Measurements from ENCODE around the gene CEACAM18. TPM values are rescaled to one million over a fixed set of nuclear protein-coding genes. Genes with fewer than 3 reads are reported as not detected.

The CEACAM18 gene
- polyA plus RNA-seq, 1 of the 3 experiments (the other 2 are of a cell fraction) = not detected

DNA sequence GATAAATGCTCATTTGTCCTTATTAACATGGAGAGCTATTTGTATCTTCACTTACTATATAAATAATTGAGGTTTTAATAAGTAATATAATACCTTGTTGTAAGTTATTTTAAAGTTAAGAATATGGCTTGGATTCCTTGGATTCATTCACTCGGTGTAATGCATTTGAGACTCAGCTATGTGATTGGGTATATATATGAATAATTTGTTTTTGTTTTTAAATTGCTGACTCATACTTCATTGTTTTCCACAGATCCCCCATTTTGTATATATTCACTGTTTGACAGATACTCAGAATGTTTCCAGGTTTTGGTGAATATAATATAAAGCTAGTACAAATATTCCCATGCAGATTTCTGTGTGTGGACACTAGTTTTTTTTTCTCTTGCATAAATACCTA is 6.8 kb upstream of the CEACAM18 start:
- Histone ChIP-seq H3K4me1 (ENCODE audit: control insufficient read depth in 1 of 2, insufficient read depth in 2 of 2, low read depth in 1 of 2, low read length in 1 of 2) (no peaks in the 10 kb centered on the region), H3K9ac (no peak overlapping the region), H3K36me3 (replicated peaks in 1 of 2; ENCODE audit: control insufficient read depth in 1 of 2, insufficient read depth in 2 of 2, low read length in 1 of 2) (no peaks in the 10 kb centered on the region), H3K79me2 (ENCODE audit: insufficient read depth) (no peaks in the 10 kb centered on the region), H3K27ac (ENCODE audit: low read depth in 2 of 2, low read length in 1 of 2) (no peak overlapping the region), H2AFZ (ENCODE audit: low read depth) (no peak overlapping the region), H3K4me2 (no peak overlapping the region), H3K27me3 (ENCODE audit: insufficient read depth) (peaks cover 12% of the 10 kb centered on the region; the same call in 1 of the 2 replicates), H4K20me1 (ENCODE audit: insufficient read depth) (no peaks in the 10 kb centered on the region), H3K9me3 (no peaks in the 10 kb centered on the region), H3K4me3 (ENCODE audit: low read depth in 2 of 2, low read length in 1 of 2) (no peak overlapping the region), H3F3A (replicated peaks; ENCODE audit: insufficient read depth) (no peaks in the 10 kb centered on the region), H3K9me2 (no peaks in the 10 kb centered on the region)
- no peak for DNase-seq
- ChIA-PET POLR2A (no interaction called here), CTCF (interaction anchor here (0.9 to 6.8 kb wide), 9 partner anchors 9 to 306 kb away, joined by 3 to 137 read pairs (median 8); no protein-coding TSS in a partner anchor)
- TF ChIP-seq EZH2phosphoT487 (IDR thresholded peaks at IDR 0.05; ENCODE audit: borderline replicate concordance, low read depth) = no peak
- TF ChIP-seq USF2 (IDR thresholded peaks at IDR 0.05; ENCODE audit: borderline replicate concordance, low read depth, low read length) = no peak
- no peak for TF ChIP-seq RFX5 (IDR thresholded peaks at IDR 0.05; ENCODE audit: low read length)
- no peak for TF ChIP-seq CHD2 (IDR thresholded peaks at IDR 0.05; ENCODE audit: low read length, partially characterized antibody)
- 4% methylated on average over 1 of the region's 1 CpG for WGBS (ENCODE audit: low lambda C conversion rate)

- WGBS (ENCODE audit: low lambda C conversion rate) = 0% methylated on average over 4 of the region's 4 CpGs
- CTCF ChIA-PET = interaction anchor here (0.6 to 6.8 kb wide), 43 partner anchors 8 to 309 kb away, joined by 3 to 137 read pairs (median 5); partner anchors contain the start of genes SIGLEC14 and SIGLEC8
- TF ChIP-seq GATA2 (CRISPR knock-in tag; IDR thresholded peaks at IDR 0.05) (no peak), TEAD4 (IDR thresholded peaks at IDR 0.05; ENCODE audit: borderline replicate concordance, insufficient read depth) (no peak), TCF12 (IDR thresholded peaks at IDR 0.05) (no peak), FOXM1 (IDR thresholded peaks at IDR 0.05; ENCODE audit: low read depth) (no peak), EP300 (IDR thresholded peaks at IDR 0.05; ENCODE audit: borderline replicate concordance in 1 of 2, low read depth in 1 of 2, low read length in 1 of 2) (no peak), REST (IDR thresholded peaks at IDR 0.05; ENCODE audit: low read depth, low read length) (no peak), ELF1 (IDR thresholded peaks at IDR 0.05) (no peak), PBX3 (IDR thresholded peaks at IDR 0.05) (no peak), EZH2phosphoT487 (IDR thresholded peaks at IDR 0.05; ENCODE audit: borderline replicate concordance, low read depth) (no peak), CHD2 (IDR thresholded peaks at IDR 0.05; ENCODE audit: low read length, partially characterized antibody) (no peak), NRF1 (IDR thresholded peaks at IDR 0.05; ENCODE audit: low read depth, low read length) (no peak), IRF3 (IDR thresholded peaks at IDR 0.05; ENCODE audit: low read depth, low read length) (no peak), MXI1 (IDR thresholded peaks at IDR 0.05; ENCODE audit: low read depth, low read length) (no peak), USF2 (IDR thresholded peaks at IDR 0.05; ENCODE audit: borderline replicate concordance, low read depth, low read length) (no peak)
- TF ChIP-seq, protein P1, sequence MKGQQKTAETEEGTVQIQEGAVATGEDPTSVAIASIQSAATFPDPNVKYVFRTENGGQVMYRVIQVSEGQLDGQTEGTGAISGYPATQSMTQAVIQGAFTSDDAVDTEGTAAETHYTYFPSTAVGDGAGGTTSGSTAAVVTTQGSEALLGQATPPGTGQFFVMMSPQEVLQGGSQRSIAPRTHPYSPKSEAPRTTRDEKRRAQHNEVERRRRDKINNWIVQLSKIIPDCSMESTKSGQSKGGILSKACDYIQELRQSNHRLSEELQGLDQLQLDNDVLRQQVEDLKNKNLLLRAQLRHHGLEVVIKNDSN (IDR thresholded peaks at IDR 0.05; ENCODE audit: borderline replicate concordance, low read depth) = no peak
- TF ChIP-seq, protein P2, sequence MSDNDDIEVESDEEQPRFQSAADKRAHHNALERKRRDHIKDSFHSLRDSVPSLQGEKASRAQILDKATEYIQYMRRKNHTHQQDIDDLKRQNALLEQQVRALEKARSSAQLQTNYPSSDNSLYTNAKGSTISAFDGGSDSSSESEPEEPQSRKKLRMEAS (IDR thresholded peaks at IDR 0.05; ENCODE audit: low read depth) = no peak
Observed at GRCh38 chr19:51472607-51473006, 5.7 kb upstream of the CEACAM18 start.

More at GRCh38 chr19:51472607-51473006, 5.7 kb upstream of the CEACAM18 start:
- DNase-seq = no peak
- H3F3A ChIP-seq (replicated peaks; ENCODE audit: insufficient read depth) = no peaks in the 10 kb centered on the region
- no peaks in the 10 kb centered on the region for H4K20me1 ChIP-seq (ENCODE audit: insufficient read depth)
- POLR2A ChIA-PET = no interaction called here
- no peaks in the 10 kb centered on the region for H3K9me2 ChIP-seq
- H2AFZ ChIP-seq (ENCODE audit: low read depth) = no peak overlapping the region
- no peak overlapping the region for H3K27ac ChIP-seq (ENCODE audit: low read depth in 2 of 2, low read length in 1 of 2)
- H3K4me3 ChIP-seq (ENCODE audit: low read depth in 2 of 2, low read length in 1 of 2) = no peak overlapping the region
- H3K79me2 ChIP-seq (ENCODE audit: insufficient read depth) = no peaks in the 10 kb centered on the region
- no peak overlapping the region for H3K4me2 ChIP-seq
- no peaks in the 10 kb centered on the region for H3K9me3 ChIP-seq
- H3K27me3 ChIP-seq (ENCODE audit: insufficient read depth) = peaks cover 18% of the 10 kb centered on the region; the same call in 1 of the 2 replicates
- no peaks in the 10 kb centered on the region for H3K4me1 ChIP-seq (ENCODE audit: control insufficient read depth in 1 of 2, insufficient read depth in 2 of 2, low read depth in 1 of 2, low read length in 1 of 2)
- H3K36me3 ChIP-seq (replicated peaks in 1 of 2; ENCODE audit: control insufficient read depth in 1 of 2, insufficient read depth in 2 of 2, low read length in 1 of 2) = no peaks in the 10 kb centered on the region
- no peak overlapping the region for H3K9ac ChIP-seq

All from SK-N-SH (cell line).